ENCODE data around the gene GNAI3.

GRCh38 chr1:109557520-109557919, 9.1 kb downstream of the GNAI3 start:
- no peak for TF ChIP-seq CTCF (conservative IDR thresholded peaks at IDR 0.05)
- TF ChIP-seq ZFX (IDR thresholded peaks at IDR 0.05), result no peak
